Activated naive CD4-positive, alpha-beta T cell treated with anti-CD3 and anti-CD28 coated beads, Interleukin-2, amount 10 ng/mL, durations not matched to agents 7 days and 5 days (primary cell): ENCODE results near the gene SYNJ2.
A peak's percentile ranks its signal among the peaks of the same experiment; 100 is the strongest.

Experiments used
- CTCF ChIA-PET: fragments of 350-600 bp; sonication (Branson Sonifier 250); formaldehyde crosslinking; loops from one replicate; lab custom pipeline; 2021; ENCODE audit warnings: antibody characterized with exemption; lab: Charles Lee
- DNase-seq: peaks from one replicate; pipeline ENCODE4 v3.0.0-alpha.2; 2020
- H3K27ac Mint-ChIP-seq: one replicate; pipeline ENCODE4 v1.8.0; 2021; ENCODE audit warnings: mild to moderate bottlenecking, moderate library complexity, mixed read lengths
- H3K27me3 Mint-ChIP-seq: one replicate; pipeline ENCODE4 v1.8.0; 2021; ENCODE audit warnings: mild to moderate bottlenecking, mixed read lengths
- H3K36me3 Mint-ChIP-seq: one replicate; pipeline ENCODE4 v1.8.0; 2021; ENCODE audit warnings: mixed read lengths
- H3K4me1 Mint-ChIP-seq: one replicate; pipeline ENCODE4 v1.8.0; 2021; ENCODE audit warnings: mixed read lengths
- H3K4me3 Mint-ChIP-seq: one replicate; pipeline ENCODE4 v1.8.0; 2021; ENCODE audit warnings: mild to moderate bottlenecking, moderate library complexity, mixed read lengths
- H3K9me3 Mint-ChIP-seq: one replicate; pipeline ENCODE4 v1.8.0; 2021; ENCODE audit warnings: mixed read lengths

The SYNJ2 gene

GRCh38 chr6:158021814-158022748 is 40.4 kb downstream of the SYNJ2 start:
- Mint-ChIP-seq H3K27ac (no peak overlapping the region), H3K36me3 (peaks cover 18% of the 10 kb centered on the region), H3K27me3 (no peaks in the 10 kb centered on the region), H3K4me1 (peaks cover 25% of the 10 kb centered on the region), H3K4me3 (no peak overlapping the region), H3K9me3 (no peaks in the 10 kb centered on the region)
- CTCF ChIA-PET: no interaction called here
- no peak for DNase-seq

- Mint-ChIP-seq H3K4me1 (peaks cover 34% of the 10 kb centered on the region), H3K36me3 (peaks cover 21% of the 10 kb centered on the region), H3K27me3 (no peaks in the 10 kb centered on the region), H3K27ac (no peak overlapping the region), H3K9me3 (no peaks in the 10 kb centered on the region), H3K4me3 (no peak overlapping the region)
- DNase-seq: no peak
- CTCF ChIA-PET: no interaction called here
These were observed 41.3 kb downstream of the SYNJ2 start for GRCh38 chr6:158022749-158023596.

- Mint-ChIP-seq H3K27me3 (no peaks in the 10 kb centered on the region), H3K9me3 (no peaks in the 10 kb centered on the region), H3K36me3 (peaks cover 21% of the 10 kb centered on the region), H3K4me1 (peaks cover 37% of the 10 kb centered on the region), H3K4me3 (no peak overlapping the region), H3K27ac (no peak overlapping the region)
- CTCF ChIA-PET: no interaction called here
- no peak for DNase-seq
These were observed 41.9 kb downstream of the SYNJ2 start for GRCh38 chr6:158023597-158023939.

- peak overlapping the region; percentile 98 for H3K27ac Mint-ChIP-seq
- H3K4me1 Mint-ChIP-seq: peaks cover 40% of the 10 kb centered on the region
- no peak overlapping the region for H3K4me3 Mint-ChIP-seq
- no peaks in the 10 kb centered on the region for H3K27me3 Mint-ChIP-seq
- CTCF ChIA-PET: interaction anchor here (2.0 kb wide), 1 partner anchor 13 kb away, joined by 14 read pairs; no protein-coding TSS in a partner anchor
- H3K36me3 Mint-ChIP-seq: peaks cover 23% of the 10 kb centered on the region
- H3K9me3 Mint-ChIP-seq: no peaks in the 10 kb centered on the region
- no peak for DNase-seq
These were observed 43.1 kb downstream of the SYNJ2 start for GRCh38 chr6:158024566-158025297.

- CTCF ChIA-PET: interaction anchor here (0.5 to 4.0 kb wide), 31 partner anchors 9 to 281 kb away, joined by 3 to 37 read pairs (median 5); partner anchors contain the start of gene SYNJ2
- H3K4me3 Mint-ChIP-seq: peak overlapping the region; percentile 71
- H3K27me3 Mint-ChIP-seq: no peaks in the 10 kb centered on the region
- peak; percentile 87 for DNase-seq
- no peaks in the 10 kb centered on the region for H3K9me3 Mint-ChIP-seq
- peaks cover 26% of the 10 kb centered on the region for H3K36me3 Mint-ChIP-seq
- peak overlapping the region; percentile 98 for H3K27ac Mint-ChIP-seq
- peaks cover 53% of the 10 kb centered on the region for H3K4me1 Mint-ChIP-seq
These were observed 44.6 kb downstream of the SYNJ2 start for GRCh38 chr6:158026054-158026900.

- CTCF ChIA-PET: interaction anchor here (0.5 to 4.0 kb wide), 27 partner anchors 8 to 282 kb away, joined by 3 to 37 read pairs (median 5); partner anchors contain the start of gene SYNJ2
- DNase-seq: no peak
- H3K27me3 Mint-ChIP-seq: no peaks in the 10 kb centered on the region
- H3K9me3 Mint-ChIP-seq: no peaks in the 10 kb centered on the region
- H3K27ac Mint-ChIP-seq: peak overlapping the region; percentile 98
- peaks cover 60% of the 10 kb centered on the region for H3K4me1 Mint-ChIP-seq
- peak overlapping the region; percentile 71 for H3K4me3 Mint-ChIP-seq
- H3K36me3 Mint-ChIP-seq: peaks cover 29% of the 10 kb centered on the region
These were observed 45.4 kb downstream of the SYNJ2 start for GRCh38 chr6:158026901-158027589.

DNA sequence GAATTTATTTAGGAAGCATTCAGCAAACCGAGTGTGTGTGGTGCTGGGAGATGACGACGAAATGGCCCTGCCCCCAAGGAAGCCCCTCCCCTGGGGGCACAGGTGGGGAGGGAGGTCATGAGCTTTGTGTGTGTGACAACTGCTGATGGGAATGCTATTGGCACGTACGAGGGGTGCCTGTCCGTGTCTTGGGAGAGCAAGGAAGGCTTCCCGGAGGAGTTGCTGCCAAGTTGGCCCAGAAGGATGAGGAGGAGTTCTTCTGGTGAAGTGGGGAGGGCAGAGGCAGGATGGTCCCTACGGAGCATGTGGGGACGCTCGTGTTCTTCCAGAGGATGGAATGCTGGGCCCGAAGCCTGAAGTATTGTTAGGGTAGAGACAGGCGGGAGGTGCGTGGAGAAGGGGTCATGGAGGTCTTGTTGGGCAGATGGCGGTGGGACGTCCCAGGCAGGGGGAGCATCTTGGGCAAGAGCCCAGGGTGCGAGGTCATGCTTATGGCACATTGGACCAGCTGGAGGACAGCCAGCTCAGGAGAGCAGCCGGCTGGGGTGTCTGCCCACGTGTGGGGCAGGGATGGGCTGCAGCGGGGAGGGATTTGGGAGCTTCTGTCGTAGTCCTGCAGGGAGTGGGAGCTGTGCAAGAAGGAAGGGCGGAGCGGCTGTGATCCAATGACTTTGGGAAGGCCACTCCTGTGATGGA is 46.1 kb downstream of the SYNJ2 start:
- H3K9me3 Mint-ChIP-seq: no peaks in the 10 kb centered on the region
- H3K4me1 Mint-ChIP-seq: peaks cover 65% of the 10 kb centered on the region
- CTCF ChIA-PET: interaction anchor here (1.4 to 4.0 kb wide), 3 partner anchors 13 to 44 kb away, joined by 5 to 37 read pairs (median 7); no protein-coding TSS in a partner anchor
- H3K27me3 Mint-ChIP-seq: no peaks in the 10 kb centered on the region
- H3K4me3 Mint-ChIP-seq: no peak overlapping the region
- H3K27ac Mint-ChIP-seq: peak overlapping the region; percentile 98
- H3K36me3 Mint-ChIP-seq: peaks cover 29% of the 10 kb centered on the region
- DNase-seq: no peak

GRCh38 chr6:158028421-158028820 is 46.8 kb downstream of the SYNJ2 start:
- no peaks in the 10 kb centered on the region for H3K9me3 Mint-ChIP-seq
- peaks cover 32% of the 10 kb centered on the region for H3K36me3 Mint-ChIP-seq
- H3K27me3 Mint-ChIP-seq: no peaks in the 10 kb centered on the region
- no peak for DNase-seq
- H3K4me3 Mint-ChIP-seq: no peak overlapping the region
- peaks cover 65% of the 10 kb centered on the region for H3K4me1 Mint-ChIP-seq
- CTCF ChIA-PET: interaction anchor here (1.4 to 4.0 kb wide), 2 partner anchors 13 to 43 kb away, joined by 5 to 37 read pairs; no protein-coding TSS in a partner anchor
- no peak overlapping the region for H3K27ac Mint-ChIP-seq

GRCh38 chr6:158028876-158029275 is 47.2 kb downstream of the SYNJ2 start:
- DNase-seq: no peak
- H3K27ac Mint-ChIP-seq: no peak overlapping the region
- CTCF ChIA-PET: interaction anchor here (1.4 to 4.0 kb wide), 2 partner anchors 14 to 43 kb away, joined by 5 to 37 read pairs; no protein-coding TSS in a partner anchor
- H3K9me3 Mint-ChIP-seq: no peaks in the 10 kb centered on the region
- peaks cover 35% of the 10 kb centered on the region for H3K36me3 Mint-ChIP-seq
- no peaks in the 10 kb centered on the region for H3K27me3 Mint-ChIP-seq
- H3K4me1 Mint-ChIP-seq: peaks cover 65% of the 10 kb centered on the region
- H3K4me3 Mint-ChIP-seq: no peak overlapping the region

DNA sequence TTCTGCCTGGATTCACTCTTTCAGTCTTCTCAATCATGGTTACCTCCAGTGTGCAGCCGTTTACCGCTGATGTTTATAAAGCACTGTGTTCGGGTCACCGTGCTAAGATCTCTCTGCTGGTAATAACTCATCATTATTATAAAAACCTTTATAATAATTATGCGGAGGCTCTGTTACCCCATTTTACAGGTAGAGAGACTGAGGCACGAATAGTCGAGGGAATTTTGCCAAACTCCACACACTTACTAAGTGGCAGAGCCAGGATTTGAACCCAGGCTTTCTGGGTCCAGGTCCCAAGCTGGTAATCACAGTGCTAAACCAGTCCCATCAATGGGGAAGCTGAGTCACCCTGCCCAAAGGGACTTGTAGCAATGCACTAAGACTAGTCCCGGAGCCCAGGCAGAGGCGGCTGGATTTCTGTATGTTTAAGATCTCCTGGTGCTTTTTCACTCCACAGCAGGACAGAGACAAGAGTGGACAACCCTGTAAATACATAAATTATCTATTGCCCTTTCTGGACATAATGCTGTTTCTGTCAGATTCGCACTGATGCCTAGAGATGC is 48.1 kb downstream of the SYNJ2 start:
- Mint-ChIP-seq H3K36me3 (peaks cover 40% of the 10 kb centered on the region), H3K4me1 (peaks cover 61% of the 10 kb centered on the region), H3K27me3 (no peaks in the 10 kb centered on the region), H3K4me3 (no peak overlapping the region), H3K27ac (no peak overlapping the region), H3K9me3 (no peaks in the 10 kb centered on the region)
- DNase-seq: no peak
- CTCF ChIA-PET: no interaction called here

- H3K27ac Mint-ChIP-seq: peak overlapping the region; percentile 53
- H3K9me3 Mint-ChIP-seq: no peaks in the 10 kb centered on the region
- DNase-seq: no peak
- CTCF ChIA-PET: interaction anchor here (0.6 to 1.7 kb wide), 2 partner anchors 14 to 61 kb away, joined by 3 to 4 read pairs; no protein-coding TSS in a partner anchor
- H3K36me3 Mint-ChIP-seq: peaks cover 48% of the 10 kb centered on the region
- H3K27me3 Mint-ChIP-seq: no peaks in the 10 kb centered on the region
- no peak overlapping the region for H3K4me3 Mint-ChIP-seq
- peaks cover 54% of the 10 kb centered on the region for H3K4me1 Mint-ChIP-seq
These were observed 49.0 kb downstream of the SYNJ2 start for GRCh38 chr6:158030380-158031300.
